DOHH2 (cell line): ENCODE results near the gene PPP1R36.

Experiments
- CTCF ChIP-seq: fragments of 200-600 bp; sonication (generic); IDR thresholded peaks from one replicate; pipeline ENCODE4 v1.5.1; 2014; ENCODE audit warnings: antibody characterized with exemption, mild to moderate bottlenecking, low read depth, low read length; ENCODE audit not compliant: poor library complexity, severe bottlenecking
- EZH2phosphoT487 ChIP-seq: fragments of 200-600 bp; sonication (generic); IDR thresholded peaks from 2 replicates; pipeline ENCODE4 v1.6.1; 2017; ENCODE audit warnings: borderline replicate concordance, mild to moderate bottlenecking, antibody characterized with exemption, low read length, moderate library complexity, mixed read lengths

- TF ChIP-seq CTCF, result no peak
- TF ChIP-seq EZH2phosphoT487, result no peak
These were observed 42.2 kb upstream of the PPP1R36 start for GRCh38 chr14:64507376-64508156.
